ENCODE data around the gene UNC13B.
"Not testable (repeated sequence)": the region's sequence is repeated elsewhere in the genome, so short reads cannot be mapped to it uniquely, and the experiment has no call there.

The UNC13B gene

GRCh38 chr9:35229066-35229778 lies 67.4 kb downstream of the UNC13B start:
- no peak for DNase-seq

GRCh38 chr9:35229779-35230143 lies 68.0 kb downstream of the UNC13B start:
- DNase-seq = no peak

GRCh38 chr9:35232867-35233544 lies 71.2 kb downstream of the UNC13B start:
- no peak for DNase-seq

- no peak for DNase-seq
Measured at GRCh38 chr9:35236692-35237091, 74.9 kb downstream of the UNC13B start.

- DNase-seq = no peak
Measured at GRCh38 chr9:35237311-35237710, 75.5 kb downstream of the UNC13B start.

- DNase-seq = not testable (repeated sequence)
Measured at GRCh38 chr9:35245945-35246344, 84.1 kb downstream of the UNC13B start.

GRCh38 chr9:35253075-35253474 lies 91.3 kb downstream of the UNC13B start:
- no peak for DNase-seq

GRCh38 chr9:35254237-35254636 lies 92.4 kb downstream of the UNC13B start:
- DNase-seq = no peak

- DNase-seq = no peak
Measured at GRCh38 chr9:35254984-35255857, 93.4 kb downstream of the UNC13B start.

GRCh38 chr9:35257986-35258659 lies 96.3 kb downstream of the UNC13B start:
- no peak for DNase-seq

- DNase-seq = peak; percentile 7
Measured at GRCh38 chr9:35258660-35259474, 97.1 kb downstream of the UNC13B start.

GRCh38 chr9:35260186-35260585 lies 98.4 kb downstream of the UNC13B start:
- no peak for DNase-seq

GRCh38 chr9:35262064-35262463 lies 100.3 kb downstream of the UNC13B start:
- DNase-seq = no peak

GRCh38 chr9:35267710-35268109 lies 105.9 kb downstream of the UNC13B start:
- DNase-seq = no peak

GRCh38 chr9:35269919-35270318 lies 108.1 kb downstream of the UNC13B start:
- no peak for DNase-seq

- no peak for DNase-seq
Measured at GRCh38 chr9:35271637-35272036, 109.8 kb downstream of the UNC13B start.

- DNase-seq = no peak
Measured at GRCh38 chr9:35272989-35273388, 111.2 kb downstream of the UNC13B start.

GRCh38 chr9:35273591-35273990 lies 111.8 kb downstream of the UNC13B start:
- no peak for DNase-seq

GRCh38 chr9:35274993-35275392 lies 113.2 kb downstream of the UNC13B start:
- no peak for DNase-seq

- DNase-seq = no peak
Measured at GRCh38 chr9:35277171-35277520, 115.3 kb downstream of the UNC13B start.

GRCh38 chr9:35277628-35278359 lies 116.0 kb downstream of the UNC13B start:
- no peak for DNase-seq
